Tongue (tissue), 2 donors: ENCODE measurements around the gene PRPSAP2. TPM values are rescaled to one million over a fixed set of nuclear protein-coding genes. Genes with fewer than 3 reads are reported as not detected.
"Not testable (repeated sequence)": the region's sequence is repeated elsewhere in the genome, so short reads cannot be mapped to it uniquely, and the experiment has no call there.

Source experiments
- DNase-seq: peaks from one replicate; pipeline ENCODE4 v3.0.0-alpha.2; 2015
- total RNA-seq: library from RNA; depleted of rRNA; stranded (reverse); fragments of >200 nt; gene quantifications from one replicate; pipeline ENCODE4 v1.2.3, GENCODE V29; 2014

Gene PRPSAP2
- 43.1 TPM for total RNA-seq

DNA sequence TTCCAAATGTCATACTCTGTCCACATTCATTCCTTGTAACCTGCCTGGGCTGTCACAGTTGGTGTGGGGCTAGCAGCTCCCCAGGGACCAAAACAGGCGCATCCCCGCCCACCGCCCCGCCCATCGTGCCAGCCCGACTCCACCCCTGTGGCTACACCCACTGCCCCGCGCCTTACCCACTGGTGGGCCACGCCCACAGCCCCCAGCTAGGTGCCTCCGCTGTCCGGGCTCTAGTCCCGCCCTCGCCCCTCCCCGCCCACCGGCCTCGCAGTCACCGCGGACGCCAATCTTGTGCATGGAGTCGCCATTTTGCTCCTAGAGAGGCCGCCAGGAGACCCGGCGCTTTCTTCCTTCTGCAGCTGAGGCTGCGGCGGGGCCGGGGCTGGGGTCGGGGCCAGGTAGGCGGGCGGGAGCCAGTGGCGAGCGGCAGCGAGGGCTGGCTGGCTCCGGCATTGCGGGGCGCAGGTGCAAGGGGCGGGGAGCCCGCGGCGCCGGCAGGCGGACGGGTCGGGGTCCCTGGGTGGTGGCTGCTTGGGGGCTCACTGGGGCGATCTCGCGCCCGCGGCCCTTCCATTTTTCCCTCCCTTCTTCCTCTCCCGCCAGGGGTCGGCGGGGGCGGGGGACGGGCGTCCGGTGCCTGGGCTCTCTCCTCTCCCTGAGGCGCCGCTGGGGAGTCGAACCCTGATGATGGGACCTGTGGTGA, at the start of gene PRPSAP2:
PRPSAP2 (plus strand) TSS at position 268 of the 703 bp plus-strand sequence. CDS start 7,703 bp downstream, outside the sequence.
- DNase-seq: peak; percentile 98

- not testable (repeated sequence) for DNase-seq
Observed at GRCh38 chr17:18815924-18816323, 42.0 kb upstream of the PRPSAP2 start.

GRCh38 chr17:18816489-18817371, 41.2 kb upstream of the PRPSAP2 start:
- DNase-seq: peak; percentile 79

DNA sequence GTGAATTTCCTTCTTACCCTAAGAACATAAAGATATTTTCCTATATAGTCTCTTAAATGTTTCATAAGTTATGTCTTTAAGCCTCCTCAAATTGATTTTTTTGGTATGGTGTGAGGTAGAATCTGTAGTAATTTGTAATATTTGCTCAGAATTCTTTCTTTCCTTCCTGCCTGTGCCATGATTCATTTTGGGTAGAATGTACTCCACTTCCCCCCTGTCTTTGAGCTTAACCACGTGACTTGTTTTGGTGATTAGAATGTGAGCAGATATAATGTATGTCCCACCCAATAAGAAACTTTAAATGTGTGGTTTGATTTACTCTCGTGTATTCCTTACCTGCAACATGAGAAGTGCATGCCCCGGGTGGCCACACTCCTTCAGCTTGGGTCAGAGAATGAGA, 36.5 kb upstream of the PRPSAP2 start:
- DNase-seq: not testable (repeated sequence)

GRCh38 chr17:18827613-18828012, 30.3 kb upstream of the PRPSAP2 start:
- DNase-seq: not testable (repeated sequence)

GRCh38 chr17:18848501-18848900, 9.4 kb upstream of the PRPSAP2 start:
- no peak for DNase-seq

- DNase-seq: no peak
Observed at GRCh38 chr17:18850679-18851078, 7.3 kb upstream of the PRPSAP2 start.

DNA sequence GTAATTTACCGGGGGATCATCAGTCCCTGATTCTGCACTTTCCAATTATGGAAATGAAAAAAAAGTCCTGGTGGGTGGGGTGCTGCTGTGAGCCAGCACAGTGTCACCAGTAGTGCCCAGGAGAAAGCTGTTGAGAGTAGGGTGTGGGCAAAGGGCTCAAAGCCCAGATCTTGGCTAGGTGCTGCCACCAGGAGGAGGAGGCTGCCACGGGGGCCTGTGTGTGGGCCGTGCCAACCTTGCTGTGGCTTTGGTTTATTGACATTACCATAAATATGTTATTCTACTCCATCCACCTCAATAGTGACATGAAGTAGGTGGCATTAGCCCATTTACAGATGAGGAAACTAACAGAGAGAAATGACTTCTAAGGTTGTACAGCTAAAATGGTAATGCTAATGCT, 6.7 kb upstream of the PRPSAP2 start:
- no peak for DNase-seq

- DNase-seq: no peak
Observed at GRCh38 chr17:18854956-18855355, 3.0 kb upstream of the PRPSAP2 start.

GRCh38 chr17:18855831-18856569, 1.9 kb upstream of the PRPSAP2 start:
- peak; percentile 99 for DNase-seq

GRCh38 chr17:18856570-18856915, 1.4 kb upstream of the PRPSAP2 start:
- DNase-seq: no peak

DNA sequence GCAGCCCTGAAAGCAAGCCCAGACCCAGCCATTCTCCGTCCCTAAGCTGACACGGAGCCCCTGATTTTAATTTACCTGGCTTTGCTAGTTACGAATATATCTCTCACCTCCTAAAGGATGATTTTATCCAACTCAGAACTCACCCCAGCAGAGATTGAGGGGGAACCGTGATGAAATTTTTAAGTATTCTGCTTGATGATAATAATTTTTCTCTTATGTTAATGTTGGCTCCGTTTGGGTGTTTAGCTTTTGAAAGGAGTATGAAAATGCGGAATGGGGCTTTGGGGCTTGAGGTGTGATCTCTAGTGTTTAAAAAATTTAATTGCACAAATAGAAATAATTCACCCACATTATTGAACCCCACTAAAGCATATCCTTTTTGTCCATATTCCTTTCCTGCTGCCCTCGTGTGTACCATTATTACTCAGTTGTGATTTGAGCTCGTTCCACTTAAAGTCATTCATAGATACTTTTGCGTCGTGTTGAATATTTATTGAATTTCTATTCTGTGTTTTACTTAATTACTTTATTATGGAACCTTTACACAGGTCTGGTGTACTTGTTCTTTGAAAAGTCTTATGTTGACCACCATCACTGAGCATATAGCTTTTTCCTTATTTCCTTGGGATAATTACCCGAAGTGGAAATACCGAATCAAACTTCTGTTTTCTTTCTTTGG, 775 bp downstream of the PRPSAP2 start:
- no peak for DNase-seq

DNA sequence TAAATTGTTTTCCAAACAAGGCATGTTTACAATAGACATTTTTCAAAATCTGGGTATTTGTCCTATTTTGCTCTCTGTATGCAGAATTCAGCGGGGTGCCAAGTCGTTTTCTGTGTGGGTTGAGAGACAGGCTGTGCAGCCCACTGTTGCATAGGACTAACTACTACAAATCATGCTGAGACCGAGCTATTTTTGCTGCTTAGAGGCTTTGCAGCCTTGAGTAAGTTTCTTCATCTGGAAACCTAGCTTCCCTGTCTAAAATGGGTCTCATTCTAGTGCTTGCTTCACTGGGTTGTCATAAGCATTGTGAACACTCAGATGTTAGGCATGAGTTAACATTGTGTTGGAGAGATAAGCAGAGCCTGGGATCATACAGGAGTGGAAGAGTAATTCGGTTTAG, 1.3 kb downstream of the PRPSAP2 start:
- peak; percentile 23 for DNase-seq

DNA sequence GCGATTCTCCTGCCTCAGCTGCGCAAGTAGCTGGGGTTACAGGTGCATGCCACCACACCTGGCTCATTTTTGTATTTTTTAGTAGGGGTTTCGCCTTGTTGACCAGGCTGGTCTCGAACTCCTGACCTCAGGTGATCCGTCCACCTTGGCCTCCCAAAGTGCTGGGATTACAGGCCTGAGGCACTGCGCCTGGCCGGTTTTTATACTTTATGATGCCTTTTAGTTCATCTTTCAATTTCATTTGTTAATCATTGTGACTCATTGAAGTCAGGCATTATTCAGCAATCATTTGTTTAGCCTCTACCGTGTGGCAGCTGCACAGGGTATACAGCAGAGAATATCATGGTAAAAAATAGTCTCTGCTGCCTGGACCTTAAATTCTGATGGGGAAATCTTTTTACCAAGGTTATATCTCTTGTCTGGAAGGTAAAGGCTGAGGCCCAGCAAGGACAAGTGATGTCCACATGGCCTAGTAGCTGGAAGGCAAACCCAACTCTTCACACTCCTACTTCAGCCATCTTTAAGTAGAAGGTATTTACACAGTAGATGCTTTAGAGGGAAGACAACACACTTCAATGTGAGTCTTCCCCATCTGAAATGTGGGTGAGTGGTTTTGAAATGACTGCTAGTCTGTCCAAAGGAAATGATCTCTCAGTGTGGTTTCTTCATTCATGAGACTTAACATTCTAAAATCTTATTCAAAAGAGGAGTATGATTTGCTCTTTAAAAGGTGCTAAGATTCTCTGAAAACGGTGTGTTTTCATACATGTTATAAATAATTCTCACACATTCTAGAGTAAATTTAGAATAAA, 2.4 kb downstream of the PRPSAP2 start:
- no peak for DNase-seq

DNA sequence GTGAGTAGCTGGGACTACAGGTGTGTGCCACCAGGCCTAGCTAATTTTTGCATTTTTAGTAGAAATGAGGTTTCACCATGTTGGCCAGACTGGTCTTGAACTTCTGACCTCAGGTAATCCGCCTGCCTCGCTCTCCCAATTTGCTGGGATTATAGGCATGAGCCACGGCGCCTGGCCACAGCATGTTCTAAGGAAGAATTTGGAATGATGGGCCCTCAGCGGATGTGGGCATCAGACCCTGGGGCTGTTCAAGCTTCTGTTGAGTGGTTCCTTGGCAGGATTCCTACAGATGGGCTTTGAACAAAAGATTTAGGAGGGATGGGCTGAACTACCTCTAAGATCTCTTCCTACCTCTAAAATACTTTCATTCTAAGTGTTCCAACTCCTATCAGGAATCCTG, 4.1 kb downstream of the PRPSAP2 start:
- no peak for DNase-seq

DNA sequence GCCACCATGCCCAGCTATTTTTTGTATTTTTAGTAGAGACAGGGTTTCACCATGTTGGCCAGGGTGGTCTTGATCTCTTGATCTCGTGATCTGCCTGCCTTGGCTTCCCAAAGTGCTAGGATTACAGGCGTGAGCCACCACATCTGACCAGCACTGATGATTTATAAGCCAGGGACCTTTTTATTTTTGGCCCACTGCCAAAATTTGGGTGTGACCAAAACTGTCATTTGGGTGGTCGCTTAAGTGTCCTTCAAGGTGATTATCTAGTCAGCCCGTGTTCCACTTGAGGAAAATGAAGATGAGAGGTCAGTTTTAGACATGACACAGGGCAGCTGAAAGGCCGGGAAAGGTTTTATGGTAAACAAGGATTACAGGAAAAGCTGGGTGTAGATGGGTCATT, 7.1 kb downstream of the PRPSAP2 start:
- DNase-seq: not testable (repeated sequence)

DNA sequence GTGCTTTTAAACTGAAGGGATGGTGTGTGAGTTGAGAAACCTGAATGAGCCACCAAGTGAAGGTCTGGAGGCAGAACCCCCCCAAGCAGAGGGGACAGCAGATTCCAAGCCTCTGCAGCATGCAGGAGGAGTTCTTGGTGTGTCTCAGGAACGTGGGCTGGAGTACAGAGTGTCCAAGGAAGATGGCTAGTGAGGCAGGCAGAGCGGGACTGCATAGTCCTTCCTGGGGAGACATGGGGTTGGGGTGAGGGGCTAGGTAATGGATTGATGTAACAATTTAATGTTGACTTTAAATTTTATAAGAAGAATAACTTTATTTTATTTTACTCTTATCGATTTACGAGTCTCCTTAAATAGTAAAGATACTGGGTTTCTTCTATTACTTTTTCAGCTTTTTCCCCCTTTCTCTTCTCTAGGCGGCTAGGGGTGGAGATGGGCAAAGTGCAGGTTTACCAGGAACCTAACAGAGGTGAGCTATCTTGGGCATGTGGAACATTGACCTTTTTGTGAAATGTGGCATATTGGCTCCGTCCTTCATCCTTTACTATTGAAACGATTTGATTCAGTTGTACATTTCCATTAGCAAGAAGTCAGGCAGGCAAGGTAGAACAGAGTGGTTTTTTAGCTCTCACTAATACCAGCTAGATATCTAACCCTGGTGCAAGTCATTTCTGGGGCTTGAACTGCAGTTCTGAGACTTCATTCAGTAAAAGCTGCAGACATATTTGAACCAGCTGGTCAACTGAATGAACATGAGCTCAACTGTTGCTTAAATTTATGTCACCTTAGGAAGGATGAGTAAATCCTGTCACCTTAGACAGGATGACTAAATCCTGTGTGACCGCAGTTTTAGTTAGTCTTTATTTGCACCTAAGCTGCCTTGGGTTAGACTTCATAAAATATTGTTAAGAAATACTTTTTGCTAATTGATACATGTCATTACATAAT, 9.2 kb downstream of the PRPSAP2 start:
- no peak for DNase-seq

DNA sequence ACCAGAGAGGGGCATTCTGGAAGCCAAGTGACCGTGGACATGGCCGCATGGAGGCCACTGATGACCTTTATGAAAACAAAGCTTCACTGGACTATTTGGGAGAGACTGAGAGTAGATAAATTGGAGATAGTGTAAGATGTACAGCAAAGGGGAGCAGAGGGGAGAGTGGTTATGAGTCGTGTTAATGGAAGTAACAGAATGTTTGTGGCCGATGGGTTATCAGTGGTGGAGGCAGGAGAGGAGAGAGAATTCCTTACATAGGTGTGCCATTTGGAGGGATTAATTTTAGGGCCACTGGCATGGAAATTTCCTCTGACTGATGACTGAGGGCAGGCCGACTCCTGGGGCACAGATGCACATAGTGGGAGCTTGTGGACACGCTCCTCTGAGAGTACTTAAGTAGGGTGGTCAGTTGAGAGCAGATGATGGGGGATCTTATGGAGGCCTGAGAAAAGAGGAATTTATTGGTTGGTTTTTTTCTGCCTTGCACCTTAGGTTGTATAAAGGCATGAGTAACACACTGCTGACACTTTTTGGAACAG, 19.2 kb downstream of the PRPSAP2 start:
- DNase-seq: no peak

GRCh38 chr17:18888766-18889290, 30.9 kb downstream of the PRPSAP2 start:
- no peak for DNase-seq

DNA sequence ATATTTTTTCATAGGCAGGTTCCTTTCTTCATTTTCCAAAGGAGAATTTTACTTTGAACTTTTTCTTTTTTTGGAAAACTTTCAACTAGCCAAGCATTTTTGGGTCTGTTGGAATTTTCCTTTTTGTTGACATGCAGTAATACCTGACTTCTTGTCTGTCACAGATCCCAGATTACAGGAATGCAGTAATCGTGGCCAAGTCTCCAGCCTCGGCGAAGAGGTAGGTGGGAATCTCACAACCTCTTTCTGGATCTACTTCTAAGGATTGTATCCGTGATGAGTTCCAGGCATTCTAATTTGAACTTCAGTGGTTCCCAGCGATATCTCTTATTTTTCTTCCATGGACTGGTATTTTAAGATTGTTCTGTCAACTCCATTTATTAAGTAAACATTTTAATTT, 31.7 kb downstream of the PRPSAP2 start:
- peak; percentile 6 for DNase-seq
